ENCODE results near the gene TBC1D32.

Gene TBC1D32

GRCh38 chr6:121351916-121352315, 17.6 kb upstream of the TBC1D32 start:
- Histone ChIP-seq H3K36me3 (ENCODE audit: control insufficient read depth in 2 of 2, insufficient read depth in 1 of 2, low read length in 2 of 2) (no peaks in the 10 kb centered on the region), H3K4me1 (ENCODE audit: control insufficient read depth, insufficient read depth, low read length) (no peaks in the 10 kb centered on the region), H3K9me3 (ENCODE audit: control insufficient read depth, insufficient read depth, low read depth, low read length) (no peaks in the 10 kb centered on the region), H3K4me3 (ENCODE audit: low read depth, low read length) (no peak overlapping the region), H3K27ac (ENCODE audit: extremely low read depth, low read depth, low read length) (no peak overlapping the region)
- CTCF ChIA-PET = no interaction called here
- TF ChIP-seq SP7 (tag by site-specific recombination; IDR thresholded peaks at IDR 0.05) = no peak
- no peak for TF ChIP-seq ELK4 (IDR thresholded peaks at IDR 0.05; ENCODE audit: borderline replicate concordance, low read depth, low read length)
- no peak for TF ChIP-seq INSM2 (tag by site-specific recombination; IDR thresholded peaks at IDR 0.05)
- no peak for TF ChIP-seq ZNF169 (tag by site-specific recombination; IDR thresholded peaks at IDR 0.05)
- TF ChIP-seq ZFP3 (tag by site-specific recombination; IDR thresholded peaks at IDR 0.05; ENCODE audit: low read depth) = no peak
- TF ChIP-seq BCL11B (tag by site-specific recombination; IDR thresholded peaks at IDR 0.05; ENCODE audit: low read depth) = no peak
- TF ChIP-seq ZNF704 (tag by site-specific recombination; IDR thresholded peaks at IDR 0.05) = no peak
- POLR2A ChIA-PET = no interaction called here

- TF ChIP-seq RBAK (tag by site-specific recombination; IDR thresholded peaks at IDR 0.05) (no peak), ZNF426 (tag by site-specific recombination; IDR thresholded peaks at IDR 0.05) (no peak)
- no peak overlapping the region for H3K4me3 ChIP-seq (ENCODE audit: low read depth, low read length)
- ChIA-PET POLR2A (no interaction called here), CTCF (interaction anchor here (0.6 to 1.0 kb wide), 3 partner anchors 9 to 259 kb away, joined by 3 to 4 read pairs (median 3); no protein-coding TSS in a partner anchor)
- no peaks in the 10 kb centered on the region for H3K4me1 ChIP-seq (ENCODE audit: control insufficient read depth, insufficient read depth, low read length)
- no peaks in the 10 kb centered on the region for H3K36me3 ChIP-seq (ENCODE audit: control insufficient read depth in 2 of 2, insufficient read depth in 1 of 2, low read length in 2 of 2)
- H3K27ac ChIP-seq (ENCODE audit: extremely low read depth, low read depth, low read length) = no peak overlapping the region
- H3K9me3 ChIP-seq (ENCODE audit: control insufficient read depth, insufficient read depth, low read depth, low read length) = no peaks in the 10 kb centered on the region
These were observed 15.3 kb upstream of the TBC1D32 start for GRCh38 chr6:121349596-121349995.

- TF ChIP-seq ZNF488 (tag by site-specific recombination; IDR thresholded peaks at IDR 0.05) (no peak), OVOL3 (tag by site-specific recombination; IDR thresholded peaks at IDR 0.05) (no peak), TRIM28 (IDR thresholded peaks at IDR 0.05; ENCODE audit: borderline replicate concordance, low read length) (no peak), HOXD13 (CRISPR knock-in tag; IDR thresholded peaks at IDR 0.05; ENCODE audit: borderline replicate concordance) (no peak)
- no peaks in the 10 kb centered on the region for H3K9me3 ChIP-seq (ENCODE audit: control insufficient read depth, insufficient read depth, low read depth, low read length)
- H3K4me3 ChIP-seq (ENCODE audit: low read depth, low read length) = no peak overlapping the region
- POLR2A ChIA-PET = no interaction called here
- H3K27ac ChIP-seq (ENCODE audit: extremely low read depth, low read depth, low read length) = no peak overlapping the region
- H3K4me1 ChIP-seq (ENCODE audit: control insufficient read depth, insufficient read depth, low read length) = no peaks in the 10 kb centered on the region
- CTCF ChIA-PET = interaction anchor here (0.9 kb wide), 1 partner anchor 291 kb away, joined by 3 read pairs; no protein-coding TSS in a partner anchor
- H3K36me3 ChIP-seq (ENCODE audit: control insufficient read depth in 2 of 2, insufficient read depth in 1 of 2, low read length in 2 of 2) = no peaks in the 10 kb centered on the region
These were observed 13.2 kb upstream of the TBC1D32 start for GRCh38 chr6:121347484-121347883.

- H3K4me3 ChIP-seq (ENCODE audit: low read depth, low read length) = no peak overlapping the region
- no peaks in the 10 kb centered on the region for H3K36me3 ChIP-seq (ENCODE audit: control insufficient read depth in 2 of 2, insufficient read depth in 1 of 2, low read length in 2 of 2)
- H3K9me3 ChIP-seq (ENCODE audit: control insufficient read depth, insufficient read depth, low read depth, low read length) = no peaks in the 10 kb centered on the region
- H3K27ac ChIP-seq (ENCODE audit: extremely low read depth, low read depth, low read length) = no peak overlapping the region
- ChIA-PET POLR2A (no interaction called here), CTCF (interaction anchor here (0.7 kb wide), 1 partner anchor 64 kb away, joined by 3 read pairs; no protein-coding TSS in a partner anchor)
- H3K4me1 ChIP-seq (ENCODE audit: control insufficient read depth, insufficient read depth, low read length) = no peaks in the 10 kb centered on the region
- TF ChIP-seq ZFP69B (tag by site-specific recombination; IDR thresholded peaks at IDR 0.05) (no peak), ZNF629 (tag by site-specific recombination; IDR thresholded peaks at IDR 0.05) (no peak), ZNF175 (tag by site-specific recombination; IDR thresholded peaks at IDR 0.05) (no peak), ZNF510 (tag by site-specific recombination; IDR thresholded peaks at IDR 0.05; ENCODE audit: insufficient replicate concordance) (no peak), REST (tag by site-specific recombination; IDR thresholded peaks at IDR 0.05) (no peak), ZNF133 (tag by site-specific recombination; IDR thresholded peaks at IDR 0.05) (no peak), ZNF354C (tag by site-specific recombination; IDR thresholded peaks at IDR 0.05; ENCODE audit: borderline replicate concordance, low read depth) (no peak), ZFP3 (tag by site-specific recombination; IDR thresholded peaks at IDR 0.05; ENCODE audit: low read depth) (no peak), FEZF1 (tag by site-specific recombination; IDR thresholded peaks at IDR 0.05) (no peak)
These were observed 10.3 kb upstream of the TBC1D32 start for GRCh38 chr6:121344539-121344938.
